Panc1 (cell line): Measurements from ENCODE around the gene ZNF506. TPM values are rescaled to one million over a fixed set of nuclear protein-coding genes. Genes with fewer than 3 reads are reported as not detected.

Experiments
- ATAC-seq: fragments of 200-7000 bp; cut with Tn5 transposase; 2 replicates; pipeline ENCODE4 v1.9.1; 2020; ENCODE audit warnings: mild to moderate bottlenecking, moderate library complexity
- BruUV-seq: library from RNA; stranded (reverse); fragments of 400-500 nt; replicated peaks from 2 replicates; lab custom pipeline; 2021; lab: Mats Ljungman, UMichigan
- CTCF ChIA-PET: fragments of 300-600 bp; sonication (Branson Sonifier 250); formaldehyde crosslinking; loops from one replicate; lab custom pipeline; 2022; ENCODE audit warnings: antibody characterized with exemption; lab: Charles Lee
- POLR2A ChIA-PET: fragments of 300-600 bp; sonication (Branson Sonifier 250); formaldehyde crosslinking; loops from one replicate; lab custom pipeline; 2022; ENCODE audit warnings: antibody characterized with exemption; lab: Charles Lee
- DNase-seq: peaks from one replicate; pipeline ENCODE4 v3.0.0-alpha.2; 2010; ENCODE audit warnings: low read depth, low spot score
- H3K27ac ChIP-seq: 2 replicates; pipeline ENCODE4 v1.5.1; 2011; ENCODE audit warnings: mild to moderate bottlenecking, low read length, inconsistent platforms
- H3K27me3 ChIP-seq: fragments of 200-500 bp; sonication (Bioruptor generic); 2 replicates; pipeline ENCODE4 v1.6.0; 2014; ENCODE audit warnings: low read length, inconsistent platforms; ENCODE audit not compliant: control insufficient read depth, insufficient read depth
- H3K36me3 ChIP-seq: fragments of 200-500 bp; sonication (Bioruptor generic); 2 replicates; pipeline ENCODE4 v1.5.1; 2014; ENCODE audit warnings: inconsistent platforms, mild to moderate bottlenecking, low read length, moderate library complexity; ENCODE audit not compliant: control insufficient read depth, insufficient read depth
- H3K4me1 ChIP-seq: 2 replicates; pipeline ENCODE4 v1.5.1; 2011; ENCODE audit warnings: inconsistent platforms, mild to moderate bottlenecking, low read length, moderate library complexity; ENCODE audit not compliant: control insufficient read depth, insufficient read depth
- H3K4me3 ChIP-seq, 2 experiments: 2 replicates each; pipeline ENCODE4 v1.5.1; 2011 to 2012; ENCODE audit warnings: low read depth in 2 of 2, low read length in 2 of 2, mild to moderate bottlenecking in 2 of 2, inconsistent platforms in 1 of 2, moderate library complexity in 1 of 2
- H3K9me3 ChIP-seq: fragments of 200-500 bp; sonication (Bioruptor generic); 2 replicates; pipeline ENCODE4 v1.5.1; 2014; ENCODE audit warnings: low read depth, mild to moderate bottlenecking, inconsistent platforms, low read length, moderate library complexity; ENCODE audit not compliant: control insufficient read depth, insufficient read depth
- POLR2AphosphoS5 ChIP-seq: IDR thresholded peaks from 2 replicates; pipeline ENCODE4 v1.6.1; 2012; ENCODE audit warnings: mild to moderate bottlenecking, low read depth, low read length, moderate library complexity
- SIN3A ChIP-seq: IDR thresholded peaks from 2 replicates; pipeline ENCODE4 v1.6.1; 2012; ENCODE audit warnings: low read depth, mild to moderate bottlenecking, low read length, moderate library complexity, borderline replicate concordance; ENCODE audit not compliant: insufficient read depth
- TCF7L2 ChIP-seq: IDR thresholded peaks from 2 replicates; pipeline ENCODE4 v1.6.1; 2011; ENCODE audit warnings: mild to moderate bottlenecking, low read depth, low read length, inconsistent platforms
- in situ Hi-C: cut with HindIII; loops from 2 replicates; pipeline ENCODE4 v1.10.0; 2016; ENCODE audit warnings: low sequenced_read_pairs, low pct_unique_long_range_greater_than_20kb
- intact Hi-C: fragments of 100-400 bp; cut with micrococcal nuclease; formaldehyde crosslinking; loops from one replicate; pipeline ENCODE4 v1.10.0; 2022; ENCODE audit not compliant: unreplicated experiment
- total RNA-seq: library from RNA; stranded (reverse); gene quantifications from one replicate; pipeline ENCODE4 v1.2.1, GENCODE V29; 2021; ENCODE audit not compliant: unreplicated experiment
- TF ChIP-seq, protein P1 (sequence below): fragments of 450-650 bp; IDR thresholded peaks from 2 replicates; pipeline ENCODE4 v1.5.1; 2017; ENCODE audit warnings: mild to moderate bottlenecking
- TF ChIP-seq, protein P2 (sequence below), 2 experiments: IDR thresholded peaks; 2 replicates each; pipeline ENCODE4 v1.6.1; 2011 to 2012; ENCODE audit warnings: low read depth in 2 of 2, control low read depth in 1 of 2, low read length in 1 of 2, mild to moderate bottlenecking in 1 of 2, moderate library complexity in 1 of 2; ENCODE audit not compliant: insufficient read depth in 1 of 2

The ZNF506 gene
- total RNA-seq, 1 experiment from 2014 or later = 11.4 TPM

- H3K36me3 ChIP-seq = no peaks in the 10 kb centered on the region
- CTCF ChIA-PET = no interaction called here
- no TSS peak for BruUV-seq
- intact Hi-C loops = no loop called here
- no peaks in the 10 kb centered on the region for H3K9me3 ChIP-seq
- DNase-seq (no peak), ATAC-seq (no peak)
- POLR2A ChIA-PET = no interaction called here
- H3K27ac ChIP-seq = no peak overlapping the region
- no peaks in the 10 kb centered on the region for H3K27me3 ChIP-seq
- no peak overlapping the region for H3K4me3 ChIP-seq
- H3K4me1 ChIP-seq = no peaks in the 10 kb centered on the region
- in situ Hi-C loops = no loop called here
- TF ChIP-seq SIN3A (no peak), POLR2AphosphoS5 (no peak), TCF7L2 (no peak)
- TF ChIP-seq, protein P1, sequence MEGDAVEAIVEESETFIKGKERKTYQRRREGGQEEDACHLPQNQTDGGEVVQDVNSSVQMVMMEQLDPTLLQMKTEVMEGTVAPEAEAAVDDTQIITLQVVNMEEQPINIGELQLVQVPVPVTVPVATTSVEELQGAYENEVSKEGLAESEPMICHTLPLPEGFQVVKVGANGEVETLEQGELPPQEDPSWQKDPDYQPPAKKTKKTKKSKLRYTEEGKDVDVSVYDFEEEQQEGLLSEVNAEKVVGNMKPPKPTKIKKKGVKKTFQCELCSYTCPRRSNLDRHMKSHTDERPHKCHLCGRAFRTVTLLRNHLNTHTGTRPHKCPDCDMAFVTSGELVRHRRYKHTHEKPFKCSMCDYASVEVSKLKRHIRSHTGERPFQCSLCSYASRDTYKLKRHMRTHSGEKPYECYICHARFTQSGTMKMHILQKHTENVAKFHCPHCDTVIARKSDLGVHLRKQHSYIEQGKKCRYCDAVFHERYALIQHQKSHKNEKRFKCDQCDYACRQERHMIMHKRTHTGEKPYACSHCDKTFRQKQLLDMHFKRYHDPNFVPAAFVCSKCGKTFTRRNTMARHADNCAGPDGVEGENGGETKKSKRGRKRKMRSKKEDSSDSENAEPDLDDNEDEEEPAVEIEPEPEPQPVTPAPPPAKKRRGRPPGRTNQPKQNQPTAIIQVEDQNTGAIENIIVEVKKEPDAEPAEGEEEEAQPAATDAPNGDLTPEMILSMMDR = no peak
- TF ChIP-seq, protein P2, sequence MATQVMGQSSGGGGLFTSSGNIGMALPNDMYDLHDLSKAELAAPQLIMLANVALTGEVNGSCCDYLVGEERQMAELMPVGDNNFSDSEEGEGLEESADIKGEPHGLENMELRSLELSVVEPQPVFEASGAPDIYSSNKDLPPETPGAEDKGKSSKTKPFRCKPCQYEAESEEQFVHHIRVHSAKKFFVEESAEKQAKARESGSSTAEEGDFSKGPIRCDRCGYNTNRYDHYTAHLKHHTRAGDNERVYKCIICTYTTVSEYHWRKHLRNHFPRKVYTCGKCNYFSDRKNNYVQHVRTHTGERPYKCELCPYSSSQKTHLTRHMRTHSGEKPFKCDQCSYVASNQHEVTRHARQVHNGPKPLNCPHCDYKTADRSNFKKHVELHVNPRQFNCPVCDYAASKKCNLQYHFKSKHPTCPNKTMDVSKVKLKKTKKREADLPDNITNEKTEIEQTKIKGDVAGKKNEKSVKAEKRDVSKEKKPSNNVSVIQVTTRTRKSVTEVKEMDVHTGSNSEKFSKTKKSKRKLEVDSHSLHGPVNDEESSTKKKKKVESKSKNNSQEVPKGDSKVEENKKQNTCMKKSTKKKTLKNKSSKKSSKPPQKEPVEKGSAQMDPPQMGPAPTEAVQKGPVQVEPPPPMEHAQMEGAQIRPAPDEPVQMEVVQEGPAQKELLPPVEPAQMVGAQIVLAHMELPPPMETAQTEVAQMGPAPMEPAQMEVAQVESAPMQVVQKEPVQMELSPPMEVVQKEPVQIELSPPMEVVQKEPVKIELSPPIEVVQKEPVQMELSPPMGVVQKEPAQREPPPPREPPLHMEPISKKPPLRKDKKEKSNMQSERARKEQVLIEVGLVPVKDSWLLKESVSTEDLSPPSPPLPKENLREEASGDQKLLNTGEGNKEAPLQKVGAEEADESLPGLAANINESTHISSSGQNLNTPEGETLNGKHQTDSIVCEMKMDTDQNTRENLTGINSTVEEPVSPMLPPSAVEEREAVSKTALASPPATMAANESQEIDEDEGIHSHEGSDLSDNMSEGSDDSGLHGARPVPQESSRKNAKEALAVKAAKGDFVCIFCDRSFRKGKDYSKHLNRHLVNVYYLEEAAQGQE (IDR thresholded peaks at IDR 0.05; ENCODE audit: insufficient read depth in 1 of 2, low read depth in 2 of 2, low read length in 1 of 2) = no peak
Observed at GRCh38 chr19:19750842-19751790, 70.4 kb downstream of the ZNF506 start.

- CTCF ChIA-PET = no interaction called here
Observed at GRCh38 chr19:19749908-19750841, 71.4 kb downstream of the ZNF506 start.

More at GRCh38 chr19:19749908-19750841, 71.4 kb downstream of the ZNF506 start:
- ATAC-seq = no peak
- Histone ChIP-seq H3K27ac (no peak overlapping the region), H3K27me3 (no peaks in the 10 kb centered on the region), H3K4me1 (no peaks in the 10 kb centered on the region), H3K36me3 (no peaks in the 10 kb centered on the region), H3K9me3 (no peaks in the 10 kb centered on the region), H3K4me3 (no peak overlapping the region)
- TF ChIP-seq, protein P1 = no peak
- no peak for TF ChIP-seq TCF7L2
- no peak for TF ChIP-seq POLR2AphosphoS5
- TF ChIP-seq SIN3A = no peak
- TF ChIP-seq, protein P2 (IDR thresholded peaks at IDR 0.05; ENCODE audit: insufficient read depth in 1 of 2, low read depth in 2 of 2, low read length in 1 of 2) = no peak
- POLR2A ChIA-PET = no interaction called here
- BruUV-seq = no TSS peak
- no peak for DNase-seq
- intact Hi-C loops (no loop called here), in situ Hi-C loops (no loop called here)
